NCI-H1092 treated with DMSO at 0.1 percent for 48 hours (cell line): Measurements from ENCODE around the gene FNBP1.

Experiments used
- DNase-seq: peaks from one replicate; lab custom pipeline; 2025; lab: John Stamatoyannopoulos, UW

The FNBP1 gene

GRCh38 chr9:129889941-129890717 lies 152.9 kb downstream of the FNBP1 start:
- DNase-seq: no peak

DNA sequence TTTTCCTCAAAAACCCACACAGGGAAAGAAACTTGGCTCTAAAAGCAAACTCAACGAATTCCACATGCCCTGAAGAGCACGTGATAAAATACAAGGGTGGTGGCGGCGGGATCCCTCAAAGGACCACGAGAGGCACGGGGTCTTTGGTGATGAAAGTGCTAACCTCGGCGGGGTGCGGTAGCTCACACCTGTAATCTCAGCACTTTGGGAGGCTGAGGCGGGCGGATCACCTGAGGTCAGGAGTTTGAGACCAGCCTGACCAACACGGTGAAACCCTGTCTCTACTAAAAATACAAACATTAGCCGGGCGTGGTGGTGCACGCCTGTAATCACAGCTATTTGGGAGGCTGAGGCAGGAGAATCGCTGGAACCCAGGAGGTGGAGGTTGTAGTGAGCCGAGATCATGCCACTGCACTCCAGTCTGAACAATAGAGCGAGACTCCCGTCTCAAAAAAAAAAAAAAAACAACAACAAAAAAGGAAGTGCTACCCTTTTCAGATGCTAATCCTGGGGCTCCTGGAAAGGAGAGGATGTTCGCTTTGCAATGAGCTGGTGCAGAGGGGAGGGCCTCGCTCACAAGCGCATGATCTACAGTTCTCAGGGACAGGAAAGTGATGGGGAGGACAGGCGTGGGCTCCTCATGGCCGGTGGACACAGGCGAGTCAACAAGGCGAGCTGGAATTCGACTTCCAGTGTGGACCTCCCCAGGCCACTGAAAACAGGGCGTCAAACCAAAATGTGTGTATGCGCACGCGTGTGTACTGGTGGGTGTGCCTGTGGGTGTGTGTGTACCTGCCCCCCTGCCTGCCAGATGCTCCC lies 153.7 kb downstream of the FNBP1 start:
- no peak for DNase-seq

- DNase-seq: no peak
Measured at GRCh38 chr9:129888293-129889121, 154.5 kb downstream of the FNBP1 start.

- no peak for DNase-seq
Measured at GRCh38 chr9:129887334-129888292, 155.4 kb downstream of the FNBP1 start.

- DNase-seq: no peak
Measured at GRCh38 chr9:129886226-129887174, 156.5 kb downstream of the FNBP1 start.

DNA sequence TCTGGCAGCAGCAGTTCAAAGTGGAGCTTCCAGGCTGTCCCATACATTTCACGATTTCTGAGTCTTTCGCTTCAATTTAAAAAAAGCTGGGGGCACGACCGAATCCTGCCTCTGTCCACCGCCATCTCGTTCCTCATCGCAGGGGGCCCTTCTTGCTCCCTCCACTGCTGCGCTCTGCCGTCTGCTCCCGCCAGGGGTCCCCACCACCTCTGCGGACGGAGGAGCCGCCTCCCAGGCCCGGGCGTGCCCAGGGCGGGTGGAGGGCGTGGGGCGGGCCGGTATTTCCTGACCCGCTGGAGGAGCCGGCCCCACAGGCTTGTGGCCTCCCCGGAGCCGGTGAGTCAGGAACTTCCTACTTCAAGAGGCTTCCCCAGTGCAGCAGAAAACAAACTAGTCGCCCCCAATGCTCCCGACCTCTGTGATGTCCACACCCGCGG lies 157.3 kb downstream of the FNBP1 start:
- DNase-seq: peak; percentile 80

DNA sequence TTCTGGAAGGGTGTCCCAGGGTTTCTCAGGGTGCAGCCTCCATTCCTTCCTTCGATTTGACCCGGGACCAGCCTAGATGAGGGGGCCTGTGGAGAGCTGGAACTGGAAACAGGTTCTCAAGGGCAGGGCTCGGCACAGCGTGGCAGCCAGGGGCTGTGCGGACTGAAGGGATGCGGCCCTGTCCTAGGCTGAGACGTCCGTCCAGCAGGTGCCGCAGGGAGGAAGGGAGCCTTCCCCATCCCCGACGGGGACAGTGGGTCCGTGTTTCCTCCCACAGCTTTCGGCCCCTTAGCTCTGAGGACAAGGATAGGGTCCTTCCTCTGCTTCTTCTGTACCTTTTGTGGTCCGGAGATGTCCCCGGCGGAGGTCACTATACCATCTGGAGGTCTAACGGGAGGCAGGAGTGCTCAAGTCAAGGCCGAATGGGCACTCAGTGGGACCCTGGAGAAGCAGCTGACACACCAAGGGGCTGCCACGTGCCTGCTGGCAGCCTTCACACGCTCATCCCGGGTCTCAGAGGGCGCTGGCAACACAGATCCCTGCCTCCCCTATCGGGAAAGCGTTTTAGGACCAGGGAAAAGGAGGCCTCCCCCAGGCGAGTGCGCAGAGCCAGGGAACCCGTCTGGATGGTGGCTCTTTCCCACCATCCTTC lies 157.8 kb downstream of the FNBP1 start:
- peak; percentile 70 for DNase-seq

- peak; percentile 84 for DNase-seq
Measured at GRCh38 chr9:129884220-129885017, 158.6 kb downstream of the FNBP1 start.

- no peak for DNase-seq
Measured at GRCh38 chr9:129881547-129882324, 161.3 kb downstream of the FNBP1 start.

DNA sequence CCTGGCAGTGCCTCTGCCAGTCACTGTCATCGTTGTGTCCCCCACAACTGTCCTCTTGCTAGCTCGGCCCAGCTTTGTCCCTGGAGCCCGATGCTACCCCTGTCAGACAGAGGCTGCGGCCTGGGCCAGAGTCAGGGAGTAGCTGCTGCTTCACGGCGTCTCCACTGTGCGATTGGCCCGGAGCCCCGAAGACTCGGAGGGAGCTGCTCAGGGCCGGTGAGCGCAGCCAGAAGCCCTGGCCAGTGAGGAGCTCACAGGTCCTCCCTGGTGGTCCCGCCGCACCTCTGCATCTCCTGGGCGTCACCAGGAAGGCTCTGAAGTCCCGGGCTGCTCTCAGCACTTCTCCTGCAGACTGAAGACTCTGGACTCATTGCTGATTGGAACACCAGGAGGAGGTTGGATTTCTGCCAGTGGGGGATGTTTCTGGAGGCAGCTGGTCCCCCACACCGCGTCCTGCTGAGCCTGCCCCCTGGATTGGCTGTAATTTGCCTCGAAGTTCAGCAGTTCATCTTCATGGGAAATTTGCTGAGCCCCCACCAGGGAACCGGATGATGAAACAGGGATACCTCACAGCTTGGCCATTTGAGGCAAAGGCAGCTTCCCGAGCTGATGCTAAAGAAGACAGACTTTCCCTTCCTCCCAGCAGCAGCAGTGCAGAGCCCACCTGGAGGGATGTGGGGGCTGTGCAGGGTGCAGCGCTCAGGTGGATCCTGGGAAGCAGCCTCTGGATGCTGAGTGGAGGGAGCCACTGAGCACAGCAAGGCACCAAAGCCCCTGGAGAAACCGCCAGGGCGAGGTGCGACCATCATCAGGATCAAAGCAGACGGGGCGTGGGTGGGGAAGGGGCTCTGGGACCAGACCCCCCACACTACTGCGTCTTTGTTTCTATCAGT lies 162.1 kb downstream of the FNBP1 start:
- no peak for DNase-seq

DNA sequence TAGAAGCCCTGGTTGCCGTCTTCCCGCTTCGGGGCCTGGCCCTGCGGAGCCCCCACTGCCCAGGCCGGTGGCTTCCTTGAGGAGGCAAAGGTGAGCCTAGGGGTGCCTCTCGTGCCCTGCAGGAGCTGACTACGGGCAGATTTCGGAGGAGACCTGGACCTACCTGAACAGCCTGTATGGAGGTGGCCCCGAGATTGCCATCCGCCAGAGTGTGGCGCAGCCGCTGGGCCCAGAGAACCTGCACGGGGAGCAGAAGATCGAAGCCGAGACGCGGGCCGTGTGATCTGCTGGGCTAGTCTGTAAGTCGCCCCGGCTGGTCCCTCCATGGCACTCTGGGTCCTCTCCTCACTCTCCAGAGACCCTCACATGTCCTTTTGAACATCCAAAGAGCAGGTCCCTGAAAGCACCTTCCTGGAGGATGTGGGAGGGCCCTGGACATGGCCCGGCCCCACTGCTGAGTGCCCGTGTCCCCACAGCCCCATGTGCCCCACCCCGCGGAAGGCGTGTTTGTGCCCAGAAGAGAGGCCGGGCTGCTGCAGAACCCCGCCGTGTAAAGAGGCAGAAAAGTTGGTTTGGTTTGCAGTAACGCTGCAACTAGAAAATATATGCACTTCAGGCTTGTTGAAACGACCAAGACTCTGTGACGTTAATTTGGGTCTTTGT lies 162.9 kb downstream of the FNBP1 start:
- DNase-seq: no peak

- no peak for DNase-seq
Measured at GRCh38 chr9:129879103-129879699, 163.8 kb downstream of the FNBP1 start.

DNA sequence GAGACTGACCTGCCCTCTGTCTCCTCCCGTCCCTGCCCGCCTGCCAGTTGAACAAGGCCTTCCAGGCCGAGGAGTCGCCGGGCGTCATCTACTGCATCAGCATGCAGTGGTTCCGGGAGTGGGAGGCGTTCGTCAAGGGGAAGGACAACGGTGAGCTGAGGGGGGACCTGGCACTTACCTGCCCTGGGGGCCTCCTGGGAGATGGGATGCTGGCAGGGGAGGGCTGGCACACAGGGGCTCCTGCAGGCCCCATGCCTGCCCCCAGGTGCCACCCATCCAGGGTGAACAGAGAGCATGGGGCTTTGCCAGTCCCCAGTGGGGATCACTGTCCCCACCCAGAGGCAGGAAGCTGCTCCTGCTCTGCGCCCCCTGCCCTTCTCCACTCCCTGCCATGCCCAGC lies 164.7 kb downstream of the FNBP1 start:
- no peak for DNase-seq

- DNase-seq: no peak
Measured at GRCh38 chr9:129876815-129877214, 166.2 kb downstream of the FNBP1 start.

GRCh38 chr9:129875687-129876395 lies 167.1 kb downstream of the FNBP1 start:
- DNase-seq: no peak
